ENCODE results near the gene PRUNE1.

The PRUNE1 gene

GRCh38 chr1:151032164-151032563 lies 23.9 kb downstream of the PRUNE1 start:
- Histone ChIP-seq H3K36me3 (ENCODE audit: control insufficient read depth, insufficient read depth, low read length) (peaks cover 2% of the 10 kb centered on the region), H3K23ac (ENCODE audit: low read length) (no peak overlapping the region), H2BK15ac (replicated peaks; ENCODE audit: low read depth) (no peak overlapping the region), H3K4ac (ENCODE audit: low read depth, low read length) (no peak overlapping the region), H3K18ac (ENCODE audit: low read length) (no peak overlapping the region), H3K79me2 (ENCODE audit: control insufficient read depth, insufficient read depth, low read length) (no peaks in the 10 kb centered on the region), H3K4me2 (ENCODE audit: low read length) (no peak overlapping the region), H3K56ac (ENCODE audit: low read length) (no peak overlapping the region), H3K79me1 (ENCODE audit: low read length) (no peaks in the 10 kb centered on the region), H3K9ac (ENCODE audit: low read length) (no peak overlapping the region), H2BK5ac (ENCODE audit: low read length) (no peak overlapping the region), H4K8ac (ENCODE audit: low read depth, low read length) (no peak overlapping the region), H3K4me3 (ENCODE audit: low read length) (no peak overlapping the region), H3K27me3 (ENCODE audit: insufficient read depth, low read length, poor library complexity) (no peaks in the 10 kb centered on the region), H2AK5ac (ENCODE audit: low read length) (no peak overlapping the region), H3K27ac (ENCODE audit: low read depth, low read length) (no peak overlapping the region), H2BK120ac (ENCODE audit: low read depth, low read length) (no peak overlapping the region), H4K5ac (ENCODE audit: low read length) (no peak overlapping the region), H3K4me1 (ENCODE audit: control insufficient read depth, low read depth, low read length) (peaks cover 2% of the 10 kb centered on the region)
- DNase-seq: no peak
- WGBS (ENCODE audit: extremely low coverage, insufficient coverage, low lambda C conversion rate): no CpG with 5 or more reads among the region's 8 CpGs

- WGBS (ENCODE audit: extremely low coverage, insufficient coverage, low lambda C conversion rate): no CpG with 5 or more reads among the region's 3 CpGs
- H3K4me3 ChIP-seq (ENCODE audit: low read length): no peak overlapping the region
- H2BK120ac ChIP-seq (ENCODE audit: low read depth, low read length): no peak overlapping the region
- no peak overlapping the region for H3K4me2 ChIP-seq (ENCODE audit: low read length)
- H3K27me3 ChIP-seq (ENCODE audit: insufficient read depth, low read length, poor library complexity): no peaks in the 10 kb centered on the region
- H2AK5ac ChIP-seq (ENCODE audit: low read length): no peak overlapping the region
- no peak overlapping the region for H4K8ac ChIP-seq (ENCODE audit: low read depth, low read length)
- H2BK5ac ChIP-seq (ENCODE audit: low read length): no peak overlapping the region
- no peak overlapping the region for H3K9ac ChIP-seq (ENCODE audit: low read length)
- H3K56ac ChIP-seq (ENCODE audit: low read length): no peak overlapping the region
- no peak overlapping the region for H3K27ac ChIP-seq (ENCODE audit: low read depth, low read length)
- H3K18ac ChIP-seq (ENCODE audit: low read length): no peak overlapping the region
- H4K5ac ChIP-seq (ENCODE audit: low read length): no peak overlapping the region
- H2BK15ac ChIP-seq (replicated peaks; ENCODE audit: low read depth): no peak overlapping the region
- H3K79me2 ChIP-seq (ENCODE audit: control insufficient read depth, insufficient read depth, low read length): no peaks in the 10 kb centered on the region
- no peak overlapping the region for H3K4ac ChIP-seq (ENCODE audit: low read depth, low read length)
- H3K4me1 ChIP-seq (ENCODE audit: control insufficient read depth, low read depth, low read length): peaks cover 2% of the 10 kb centered on the region
- no peak for DNase-seq
- peaks cover 2% of the 10 kb centered on the region for H3K36me3 ChIP-seq (ENCODE audit: control insufficient read depth, insufficient read depth, low read length)
- H3K79me1 ChIP-seq (ENCODE audit: low read length): no peaks in the 10 kb centered on the region
- no peak overlapping the region for H3K23ac ChIP-seq (ENCODE audit: low read length)
Observed at GRCh38 chr1:151035167-151035566, 26.9 kb downstream of the PRUNE1 start.

- Histone ChIP-seq H3K27ac (ENCODE audit: low read depth, low read length) (no peak within 1 kb of the TSS), H2AK5ac (ENCODE audit: low read length) (no peak within 1 kb of the TSS), H3K4me2 (ENCODE audit: low read length) (no peak within 1 kb of the TSS), H2BK5ac (ENCODE audit: low read length) (no peak within 1 kb of the TSS), H3K9ac (ENCODE audit: low read length) (no peak within 1 kb of the TSS), H4K8ac (ENCODE audit: low read depth, low read length) (no peak within 1 kb of the TSS), H3K27me3 (ENCODE audit: insufficient read depth, low read length, poor library complexity) (no peaks in the 10 kb centered on the region), H3K79me2 (ENCODE audit: control insufficient read depth, insufficient read depth, low read length) (no peaks in the 10 kb centered on the region), H2BK120ac (ENCODE audit: low read depth, low read length) (no peak within 1 kb of the TSS), H4K5ac (ENCODE audit: low read length) (no peak within 1 kb of the TSS), H3K36me3 (ENCODE audit: control insufficient read depth, insufficient read depth, low read length) (peaks cover 2% of the 10 kb centered on the region), H3K18ac (ENCODE audit: low read length) (no peak within 1 kb of the TSS), H3K56ac (ENCODE audit: low read length) (no peak within 1 kb of the TSS), H3K4me3 (ENCODE audit: low read length) (no peak within 1 kb of the TSS), H3K79me1 (ENCODE audit: low read length) (no peaks in the 10 kb centered on the region), H3K23ac (ENCODE audit: low read length) (no peak within 1 kb of the TSS), H2BK15ac (replicated peaks; ENCODE audit: low read depth) (no peak within 1 kb of the TSS), H3K4me1 (ENCODE audit: control insufficient read depth, low read depth, low read length) (peaks cover 2% of the 10 kb centered on the region), H3K4ac (ENCODE audit: low read depth, low read length) (no peak within 1 kb of the TSS)
- peak; percentile 29 for DNase-seq
- WGBS (ENCODE audit: extremely low coverage, insufficient coverage, low lambda C conversion rate): no CpG with 5 or more reads among the region's 2 CpGs
Observed at GRCh38 chr1:151036356-151036755, 28.1 kb downstream of the PRUNE1 start, which contains the start of gene BNIPL. Gene BNIPL, plus strand, starts transcription at chr1:151036586. Its CDS starts 140 bp downstream, at chr1:151036726.

- H2BK120ac ChIP-seq (ENCODE audit: low read depth, low read length): no peak overlapping the region
- H4K8ac ChIP-seq (ENCODE audit: low read depth, low read length): no peak overlapping the region
- no CpG with 5 or more reads among the region's 6 CpGs for WGBS (ENCODE audit: extremely low coverage, insufficient coverage, low lambda C conversion rate)
- no peak overlapping the region for H3K18ac ChIP-seq (ENCODE audit: low read length)
- no peak overlapping the region for H2BK15ac ChIP-seq (replicated peaks; ENCODE audit: low read depth)
- H3K4me3 ChIP-seq (ENCODE audit: low read length): no peak overlapping the region
- H3K4me1 ChIP-seq (ENCODE audit: control insufficient read depth, low read depth, low read length): peaks cover 2% of the 10 kb centered on the region
- H3K4ac ChIP-seq (ENCODE audit: low read depth, low read length): no peak overlapping the region
- H4K5ac ChIP-seq (ENCODE audit: low read length): no peak overlapping the region
- H3K79me1 ChIP-seq (ENCODE audit: low read length): no peaks in the 10 kb centered on the region
- no peak for DNase-seq
- no peak overlapping the region for H3K27ac ChIP-seq (ENCODE audit: low read depth, low read length)
- H3K4me2 ChIP-seq (ENCODE audit: low read length): no peak overlapping the region
- H2AK5ac ChIP-seq (ENCODE audit: low read length): no peak overlapping the region
- no peaks in the 10 kb centered on the region for H3K79me2 ChIP-seq (ENCODE audit: control insufficient read depth, insufficient read depth, low read length)
- H3K23ac ChIP-seq (ENCODE audit: low read length): no peak overlapping the region
- H2BK5ac ChIP-seq (ENCODE audit: low read length): no peak overlapping the region
- peaks cover 2% of the 10 kb centered on the region for H3K36me3 ChIP-seq (ENCODE audit: control insufficient read depth, insufficient read depth, low read length)
- H3K27me3 ChIP-seq (ENCODE audit: insufficient read depth, low read length, poor library complexity): no peaks in the 10 kb centered on the region
- no peak overlapping the region for H3K9ac ChIP-seq (ENCODE audit: low read length)
- H3K56ac ChIP-seq (ENCODE audit: low read length): no peak overlapping the region
Observed at GRCh38 chr1:151037032-151037431, 28.8 kb downstream of the PRUNE1 start.

GRCh38 chr1:151039521-151039920 lies 31.3 kb downstream of the PRUNE1 start:
- H3K18ac ChIP-seq (ENCODE audit: low read length): no peak overlapping the region
- H4K5ac ChIP-seq (ENCODE audit: low read length): no peak overlapping the region
- H4K8ac ChIP-seq (ENCODE audit: low read depth, low read length): no peak overlapping the region
- H3K56ac ChIP-seq (ENCODE audit: low read length): no peak overlapping the region
- H3K4ac ChIP-seq (ENCODE audit: low read depth, low read length): no peak overlapping the region
- H2BK120ac ChIP-seq (ENCODE audit: low read depth, low read length): no peak overlapping the region
- WGBS (ENCODE audit: extremely low coverage, insufficient coverage, low lambda C conversion rate): no CpG with 5 or more reads among the region's 3 CpGs
- H2BK15ac ChIP-seq (replicated peaks; ENCODE audit: low read depth): no peak overlapping the region
- H3K4me3 ChIP-seq (ENCODE audit: low read length): no peak overlapping the region
- H3K27me3 ChIP-seq (ENCODE audit: insufficient read depth, low read length, poor library complexity): no peaks in the 10 kb centered on the region
- no peak overlapping the region for H3K4me2 ChIP-seq (ENCODE audit: low read length)
- DNase-seq: no peak
- H3K27ac ChIP-seq (ENCODE audit: low read depth, low read length): no peak overlapping the region
- no peak overlapping the region for H3K9ac ChIP-seq (ENCODE audit: low read length)
- H3K36me3 ChIP-seq (ENCODE audit: control insufficient read depth, insufficient read depth, low read length): peaks cover 2% of the 10 kb centered on the region
- H3K4me1 ChIP-seq (ENCODE audit: control insufficient read depth, low read depth, low read length): peaks cover 2% of the 10 kb centered on the region
- H2AK5ac ChIP-seq (ENCODE audit: low read length): no peak overlapping the region
- H3K79me1 ChIP-seq (ENCODE audit: low read length): no peaks in the 10 kb centered on the region
- no peaks in the 10 kb centered on the region for H3K79me2 ChIP-seq (ENCODE audit: control insufficient read depth, insufficient read depth, low read length)
- no peak overlapping the region for H3K23ac ChIP-seq (ENCODE audit: low read length)
- no peak overlapping the region for H2BK5ac ChIP-seq (ENCODE audit: low read length)

GRCh38 chr1:151043163-151043562 lies 34.9 kb downstream of the PRUNE1 start:
- H3K9ac ChIP-seq (ENCODE audit: low read length): no peak overlapping the region
- no peak overlapping the region for H3K4me2 ChIP-seq (ENCODE audit: low read length)
- H2BK15ac ChIP-seq (replicated peaks; ENCODE audit: low read depth): no peak overlapping the region
- no peak overlapping the region for H3K27ac ChIP-seq (ENCODE audit: low read depth, low read length)
- H3K79me2 ChIP-seq (ENCODE audit: control insufficient read depth, insufficient read depth, low read length): no peaks in the 10 kb centered on the region
- H2BK120ac ChIP-seq (ENCODE audit: low read depth, low read length): no peak overlapping the region
- no peak overlapping the region for H3K56ac ChIP-seq (ENCODE audit: low read length)
- no peak overlapping the region for H4K8ac ChIP-seq (ENCODE audit: low read depth, low read length)
- no CpG with 5 or more reads among the region's 1 CpG for WGBS (ENCODE audit: extremely low coverage, insufficient coverage, low lambda C conversion rate)
- H3K4ac ChIP-seq (ENCODE audit: low read depth, low read length): no peak overlapping the region
- no peak overlapping the region for H3K4me3 ChIP-seq (ENCODE audit: low read length)
- no peak overlapping the region for H4K5ac ChIP-seq (ENCODE audit: low read length)
- no peak overlapping the region for H2BK5ac ChIP-seq (ENCODE audit: low read length)
- H3K18ac ChIP-seq (ENCODE audit: low read length): no peak overlapping the region
- no peaks in the 10 kb centered on the region for H3K79me1 ChIP-seq (ENCODE audit: low read length)
- peaks cover 2% of the 10 kb centered on the region for H3K36me3 ChIP-seq (ENCODE audit: control insufficient read depth, insufficient read depth, low read length)
- H2AK5ac ChIP-seq (ENCODE audit: low read length): no peak overlapping the region
- DNase-seq: no peak
- no peaks in the 10 kb centered on the region for H3K27me3 ChIP-seq (ENCODE audit: insufficient read depth, low read length, poor library complexity)
- no peak overlapping the region for H3K23ac ChIP-seq (ENCODE audit: low read length)
- peaks cover 1% of the 10 kb centered on the region for H3K4me1 ChIP-seq (ENCODE audit: control insufficient read depth, low read depth, low read length)
